ENCODE results near the gene CH25H. TPM values are rescaled to one million over a fixed set of nuclear protein-coding genes. Genes with fewer than 3 reads are reported as not detected.

The CH25H gene
- polyA plus RNA-seq, 4 donors: 1.4 to 3.5 (median 2.3) TPM; not detected in 1

- H3K4me3 ChIP-seq (ENCODE audit: low read depth in 1 of 3, low read length in 3 of 3): no peak overlapping the region
- 78 to 83% (median 80%) methylated on average over 5 of the region's 5 CpGs for WGBS, 3 donors
- DNase-seq: no peak
Measured at GRCh38 chr10:89238956-89239644, 32.0 kb upstream of the CH25H start.

GRCh38 chr10:89237849-89238248, 30.7 kb upstream of the CH25H start:
- H3K9me3 ChIP-seq (ENCODE audit: control insufficient read depth in 2 of 2, insufficient read depth in 1 of 2, low read depth in 1 of 2, low read length in 1 of 2): no peaks in the 10 kb centered on the region

More at GRCh38 chr10:89238956-89239644, 32.0 kb upstream of the CH25H start:
- Histone ChIP-seq H3K4me1 (ENCODE audit: control insufficient read depth in 3 of 3, insufficient read depth in 2 of 3, low read depth in 1 of 3, low read length in 2 of 3) (peaks cover 2 to 14% (median 5%) of the 10 kb centered on the region in 3 donors), H3K27me3 (ENCODE audit: control insufficient read depth in 3 of 3, insufficient read depth in 3 of 3, low read length in 3 of 3) (no peaks in the 10 kb centered on the region), H3K36me3 (ENCODE audit: control insufficient read depth in 3 of 3, insufficient read depth in 2 of 3, low read depth in 1 of 3, low read length in 3 of 3) (peaks cover 0 to 32% (median 8%) of the 10 kb centered on the region in 3 donors), H3K9me3 (ENCODE audit: control insufficient read depth in 2 of 2, insufficient read depth in 1 of 2, low read depth in 1 of 2, low read length in 1 of 2) (no peaks in the 10 kb centered on the region), H3K27ac (ENCODE audit: low read depth in 1 of 3, low read length in 2 of 3) (no peak overlapping the region)
- FAIRE-seq: no peak

GRCh38 chr10:89236226-89236797, 29.2 kb upstream of the CH25H start:
- no peak for DNase-seq
- H3K4me1 ChIP-seq (ENCODE audit: control insufficient read depth in 3 of 3, insufficient read depth in 2 of 3, low read depth in 1 of 3, low read length in 2 of 3): peaks cover 0 to 7% (median 2%) of the 10 kb centered on the region in 3 donors
- WGBS, 3 donors: 82 to 94% (median 92%) methylated on average over 4 of the region's 4 CpGs
- H3K27ac ChIP-seq (ENCODE audit: low read depth in 1 of 3, low read length in 2 of 3): no peak overlapping the region
- no peak for FAIRE-seq
- no peaks in the 10 kb centered on the region for H3K27me3 ChIP-seq (ENCODE audit: control insufficient read depth in 3 of 3, insufficient read depth in 3 of 3, low read length in 3 of 3)
- H3K9me3 ChIP-seq (ENCODE audit: control insufficient read depth in 2 of 2, insufficient read depth in 1 of 2, low read depth in 1 of 2, low read length in 1 of 2): no peaks in the 10 kb centered on the region
- H3K36me3 ChIP-seq (ENCODE audit: control insufficient read depth in 3 of 3, insufficient read depth in 2 of 3, low read depth in 1 of 3, low read length in 3 of 3): peaks cover 0 to 43% (median 12%) of the 10 kb centered on the region in 3 donors
- H3K4me3 ChIP-seq (ENCODE audit: low read depth in 1 of 3, low read length in 3 of 3): no peak overlapping the region

More at GRCh38 chr10:89237849-89238248, 30.7 kb upstream of the CH25H start:
- H3K27ac ChIP-seq (ENCODE audit: low read depth in 1 of 3, low read length in 2 of 3): no peak overlapping the region
- H3K27me3 ChIP-seq (ENCODE audit: control insufficient read depth in 3 of 3, insufficient read depth in 3 of 3, low read length in 3 of 3): no peaks in the 10 kb centered on the region
- H3K36me3 ChIP-seq (ENCODE audit: control insufficient read depth in 3 of 3, insufficient read depth in 2 of 3, low read depth in 1 of 3, low read length in 3 of 3): peaks cover 0 to 37% (median 12%) of the 10 kb centered on the region in 3 donors
- no peak for FAIRE-seq
- peaks cover 2 to 13% (median 5%) of the 10 kb centered on the region in 3 donors for H3K4me1 ChIP-seq (ENCODE audit: control insufficient read depth in 3 of 3, insufficient read depth in 2 of 3, low read depth in 1 of 3, low read length in 2 of 3)
- no peak for DNase-seq
- H3K4me3 ChIP-seq (ENCODE audit: low read depth in 1 of 3, low read length in 3 of 3): no peak overlapping the region

- H3K4me1 ChIP-seq (ENCODE audit: control insufficient read depth in 3 of 3, insufficient read depth in 2 of 3, low read depth in 1 of 3, low read length in 2 of 3): peaks cover 0 to 2% (median 0%) of the 10 kb centered on the region in 3 donors
- no peak for FAIRE-seq
- H3K36me3 ChIP-seq (ENCODE audit: control insufficient read depth in 3 of 3, insufficient read depth in 2 of 3, low read depth in 1 of 3, low read length in 3 of 3): peaks cover 0 to 44% (median 13%) of the 10 kb centered on the region in 3 donors
- H3K27me3 ChIP-seq (ENCODE audit: control insufficient read depth in 3 of 3, insufficient read depth in 3 of 3, low read length in 3 of 3): no peaks in the 10 kb centered on the region
- H3K27ac ChIP-seq (ENCODE audit: low read depth in 1 of 3, low read length in 2 of 3): peak overlapping the region in 1 of 3 donors; percentile 5
- DNase-seq: no peak
- H3K9me3 ChIP-seq (ENCODE audit: control insufficient read depth in 2 of 2, insufficient read depth in 1 of 2, low read depth in 1 of 2, low read length in 1 of 2): no peaks in the 10 kb centered on the region
- WGBS, 3 donors: 88 to 91% (median 90%) methylated on average over 12 of the region's 12 CpGs
- H3K4me3 ChIP-seq (ENCODE audit: low read depth in 1 of 3, low read length in 3 of 3): no peak overlapping the region
Measured at GRCh38 chr10:89235073-89235798, 28.1 kb upstream of the CH25H start.

- Histone ChIP-seq H3K27me3 (ENCODE audit: control insufficient read depth in 3 of 3, insufficient read depth in 3 of 3, low read length in 3 of 3) (no peaks in the 10 kb centered on the region), H3K4me1 (ENCODE audit: control insufficient read depth in 3 of 3, insufficient read depth in 2 of 3, low read depth in 1 of 3, low read length in 2 of 3) (no peaks in the 10 kb centered on the region), H3K36me3 (ENCODE audit: control insufficient read depth in 3 of 3, insufficient read depth in 2 of 3, low read depth in 1 of 3, low read length in 3 of 3) (peaks cover 0 to 35% (median 11%) of the 10 kb centered on the region in 3 donors), H3K27ac (ENCODE audit: low read depth in 1 of 3, low read length in 2 of 3) (no peak overlapping the region), H3K4me3 (ENCODE audit: low read depth in 1 of 3, low read length in 3 of 3) (no peak overlapping the region), H3K9me3 (ENCODE audit: control insufficient read depth in 2 of 2, insufficient read depth in 1 of 2, low read depth in 1 of 2, low read length in 1 of 2) (no peaks in the 10 kb centered on the region)
- FAIRE-seq (no peak), DNase-seq (no peak)
- WGBS, 3 donors: 85 to 89% (median 88%) methylated on average over 2 of the region's 2 CpGs
Measured at GRCh38 chr10:89233033-89233432, 25.9 kb upstream of the CH25H start.

GRCh38 chr10:89228962-89229361, 21.8 kb upstream of the CH25H start:
- H3K36me3 ChIP-seq (ENCODE audit: control insufficient read depth in 3 of 3, insufficient read depth in 2 of 3, low read depth in 1 of 3, low read length in 3 of 3): peaks cover 0 to 33% (median 15%) of the 10 kb centered on the region in 3 donors
- no peaks in the 10 kb centered on the region for H3K4me1 ChIP-seq (ENCODE audit: control insufficient read depth in 3 of 3, insufficient read depth in 2 of 3, low read depth in 1 of 3, low read length in 2 of 3)
- H3K27me3 ChIP-seq (ENCODE audit: control insufficient read depth in 3 of 3, insufficient read depth in 3 of 3, low read length in 3 of 3): no peaks in the 10 kb centered on the region
- H3K9me3 ChIP-seq (ENCODE audit: control insufficient read depth in 2 of 2, insufficient read depth in 1 of 2, low read depth in 1 of 2, low read length in 1 of 2): no peaks in the 10 kb centered on the region
- H3K27ac ChIP-seq (ENCODE audit: low read depth in 1 of 3, low read length in 2 of 3): no peak overlapping the region
- DNase-seq (no peak), FAIRE-seq (no peak)
- H3K4me3 ChIP-seq (ENCODE audit: low read depth in 1 of 3, low read length in 3 of 3): no peak overlapping the region

- no peak overlapping the region for H3K4me3 ChIP-seq (ENCODE audit: low read depth in 1 of 3, low read length in 3 of 3)
- H3K27ac ChIP-seq (ENCODE audit: low read depth in 1 of 3, low read length in 2 of 3): no peak overlapping the region
- DNase-seq (no peak), FAIRE-seq (no peak)
- WGBS, 3 donors: 95 to 97% (median 96%) methylated on average over 3 of the region's 3 CpGs
- H3K4me1 ChIP-seq (ENCODE audit: control insufficient read depth in 3 of 3, insufficient read depth in 2 of 3, low read depth in 1 of 3, low read length in 2 of 3): no peaks in the 10 kb centered on the region
- peaks cover 0 to 28% (median 13%) of the 10 kb centered on the region in 3 donors for H3K36me3 ChIP-seq (ENCODE audit: control insufficient read depth in 3 of 3, insufficient read depth in 2 of 3, low read depth in 1 of 3, low read length in 3 of 3)
- no peaks in the 10 kb centered on the region for H3K9me3 ChIP-seq (ENCODE audit: control insufficient read depth in 2 of 2, insufficient read depth in 1 of 2, low read depth in 1 of 2, low read length in 1 of 2)
- no peaks in the 10 kb centered on the region for H3K27me3 ChIP-seq (ENCODE audit: control insufficient read depth in 3 of 3, insufficient read depth in 3 of 3, low read length in 3 of 3)
Measured at GRCh38 chr10:89228146-89228545, 21.0 kb upstream of the CH25H start.

GRCh38 chr10:89226891-89227290, 19.8 kb upstream of the CH25H start:
- Histone ChIP-seq H3K36me3 (ENCODE audit: control insufficient read depth in 3 of 3, insufficient read depth in 2 of 3, low read depth in 1 of 3, low read length in 3 of 3) (peaks cover 0 to 23% (median 17%) of the 10 kb centered on the region in 3 donors), H3K27ac (ENCODE audit: low read depth in 1 of 3, low read length in 2 of 3) (no peak overlapping the region), H3K9me3 (ENCODE audit: control insufficient read depth in 2 of 2, insufficient read depth in 1 of 2, low read depth in 1 of 2, low read length in 1 of 2) (no peaks in the 10 kb centered on the region), H3K27me3 (ENCODE audit: control insufficient read depth in 3 of 3, insufficient read depth in 3 of 3, low read length in 3 of 3) (no peaks in the 10 kb centered on the region), H3K4me3 (ENCODE audit: low read depth in 1 of 3, low read length in 3 of 3) (no peak overlapping the region), H3K4me1 (ENCODE audit: control insufficient read depth in 3 of 3, insufficient read depth in 2 of 3, low read depth in 1 of 3, low read length in 2 of 3) (no peaks in the 10 kb centered on the region)
- DNase-seq: no peak
- 91 to 94% (median 91%) methylated on average over 1 of the region's 1 CpG for WGBS, 3 donors
- FAIRE-seq: no peak
